ENCODE data around the gene TEX35.
A peak's percentile ranks its signal among the peaks of the same experiment; 100 is the strongest.

GRCh38 chr1:178501705-178502329 is 11.1 kb upstream of the TEX35 start:
- TF ChIP-seq, protein P1, sequence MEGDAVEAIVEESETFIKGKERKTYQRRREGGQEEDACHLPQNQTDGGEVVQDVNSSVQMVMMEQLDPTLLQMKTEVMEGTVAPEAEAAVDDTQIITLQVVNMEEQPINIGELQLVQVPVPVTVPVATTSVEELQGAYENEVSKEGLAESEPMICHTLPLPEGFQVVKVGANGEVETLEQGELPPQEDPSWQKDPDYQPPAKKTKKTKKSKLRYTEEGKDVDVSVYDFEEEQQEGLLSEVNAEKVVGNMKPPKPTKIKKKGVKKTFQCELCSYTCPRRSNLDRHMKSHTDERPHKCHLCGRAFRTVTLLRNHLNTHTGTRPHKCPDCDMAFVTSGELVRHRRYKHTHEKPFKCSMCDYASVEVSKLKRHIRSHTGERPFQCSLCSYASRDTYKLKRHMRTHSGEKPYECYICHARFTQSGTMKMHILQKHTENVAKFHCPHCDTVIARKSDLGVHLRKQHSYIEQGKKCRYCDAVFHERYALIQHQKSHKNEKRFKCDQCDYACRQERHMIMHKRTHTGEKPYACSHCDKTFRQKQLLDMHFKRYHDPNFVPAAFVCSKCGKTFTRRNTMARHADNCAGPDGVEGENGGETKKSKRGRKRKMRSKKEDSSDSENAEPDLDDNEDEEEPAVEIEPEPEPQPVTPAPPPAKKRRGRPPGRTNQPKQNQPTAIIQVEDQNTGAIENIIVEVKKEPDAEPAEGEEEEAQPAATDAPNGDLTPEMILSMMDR (IDR thresholded peaks at IDR 0.05), result peak; percentile 7 to 72
- TF ChIP-seq POLR2A (IDR thresholded peaks at IDR 0.05) (no peak), EP300 (IDR thresholded peaks at IDR 0.05) (no peak)

Data from suprapubic skin (tissue), 3 donors.